HG03439 (cell line): ENCODE measurements around the gene LRRC59.
A peak's percentile ranks its signal among the peaks of the same experiment; 100 is the strongest.
"Not testable (repeated sequence)": the region's sequence is repeated elsewhere in the genome, so short reads cannot be mapped to it uniquely, and the experiment has no call there.

Experiments used
- ATAC-seq: cut with Tn5 transposase; IDR thresholded peaks from one replicate; pipeline ENCODE4 v1.9.1; 2021; ENCODE audit warnings: mild to moderate bottlenecking, moderate library complexity; ENCODE audit not compliant: unreplicated experiment

LRRC59 gene

DNA sequence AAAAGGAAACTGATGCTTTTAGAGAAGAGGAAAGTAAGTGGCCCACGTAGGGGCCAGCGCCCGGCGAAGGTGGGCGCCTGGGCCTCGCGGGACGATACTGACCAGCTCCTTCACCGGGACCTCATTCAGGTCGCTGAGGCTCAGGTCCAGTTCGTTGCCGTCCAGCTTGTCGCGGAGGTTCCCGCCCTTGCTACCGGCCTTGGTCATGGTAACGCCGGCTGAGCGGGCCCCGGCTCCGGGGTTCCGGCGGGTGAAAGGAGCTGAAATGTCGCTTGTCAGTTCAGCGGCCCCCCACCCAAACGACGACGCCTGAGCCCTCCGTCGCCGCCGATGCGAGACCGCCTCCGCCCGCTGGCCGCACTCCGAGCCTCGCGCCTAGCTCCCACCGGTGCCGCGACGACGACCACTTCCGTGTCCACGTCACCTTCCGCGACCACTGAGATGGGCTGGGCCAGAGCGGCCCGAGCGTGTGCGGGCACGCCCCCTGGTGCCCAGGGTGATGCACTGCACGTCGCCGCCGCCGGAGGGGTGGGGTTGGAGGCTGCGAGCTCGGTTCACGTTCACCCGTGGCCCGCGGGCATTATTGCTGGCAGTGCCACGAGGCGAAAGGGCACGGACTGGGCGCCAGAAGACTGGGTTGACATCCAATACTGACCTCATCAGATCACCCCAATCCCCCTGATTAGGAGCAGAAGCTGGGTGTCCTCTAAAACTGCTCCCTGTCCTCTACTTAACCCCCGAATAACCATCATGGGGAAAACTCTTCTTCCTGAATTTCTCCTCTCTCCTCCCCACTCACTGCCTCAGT, at the start of gene LRRC59:
TSS of gene LRRC59 (minus strand) at position 413 of the 808 bp plus-strand sequence. CDS start at position 207, 206 bp downstream.
- peak; percentile 95 for ATAC-seq

GRCh38 chr17:50445730-50446325, 48.5 kb upstream of the LRRC59 start:
- ATAC-seq: no peak

GRCh38 chr17:50444841-50445715, 47.8 kb upstream of the LRRC59 start:
- no peak for ATAC-seq

GRCh38 chr17:50443505-50443974, 46.2 kb upstream of the LRRC59 start:
- no peak for ATAC-seq

- ATAC-seq: no peak
Measured at GRCh38 chr17:50440838-50441829, 43.8 kb upstream of the LRRC59 start.

GRCh38 chr17:50440172-50440837, 43.0 kb upstream of the LRRC59 start:
- no peak for ATAC-seq

DNA sequence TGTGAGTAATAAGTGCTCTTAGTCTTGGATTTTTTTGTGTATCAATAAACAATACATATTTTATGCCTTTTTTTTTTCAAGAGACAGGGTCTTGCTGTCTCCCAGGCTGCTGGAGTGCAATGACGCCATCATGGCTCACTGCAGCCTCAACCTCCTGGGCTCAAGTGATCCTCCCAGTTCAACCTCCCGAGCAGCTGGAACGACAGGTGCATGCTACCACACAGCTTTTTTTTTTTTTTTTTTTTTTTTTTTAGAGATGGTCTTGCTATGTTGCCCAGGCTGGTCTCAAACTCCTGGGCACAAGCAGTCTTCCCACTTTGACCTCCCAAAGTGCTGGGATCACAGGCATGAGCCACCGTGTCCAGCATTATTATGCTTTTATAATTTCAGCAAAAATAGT, 41.7 kb upstream of the LRRC59 start:
- ATAC-seq: no peak

DNA sequence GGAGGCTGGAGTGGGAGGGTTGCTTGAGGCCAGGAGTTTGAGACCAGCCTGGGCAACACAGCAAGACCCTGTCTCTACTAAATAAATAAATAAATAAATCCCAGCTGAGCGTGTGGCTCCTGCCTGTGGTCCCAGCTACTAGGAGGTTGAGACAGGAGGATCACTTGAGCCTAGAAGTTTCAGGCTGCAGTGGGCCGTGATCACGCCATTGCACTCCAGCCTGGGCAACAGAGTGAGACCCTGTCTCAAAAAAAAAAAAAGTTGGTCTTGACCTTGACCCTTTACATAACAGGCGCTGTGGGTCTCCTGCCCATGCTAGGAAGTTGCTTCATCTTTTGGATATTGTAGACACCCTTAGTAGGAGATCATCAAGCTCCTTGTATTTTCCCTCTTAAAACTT, 40.1 kb upstream of the LRRC59 start:
- ATAC-seq: no peak

GRCh38 chr17:50432125-50432762, 34.9 kb upstream of the LRRC59 start:
- ATAC-seq: no peak

- no peak for ATAC-seq
Measured at GRCh38 chr17:50430821-50431618, 33.7 kb upstream of the LRRC59 start.

GRCh38 chr17:50429793-50430192, 32.5 kb upstream of the LRRC59 start:
- ATAC-seq: no peak

DNA sequence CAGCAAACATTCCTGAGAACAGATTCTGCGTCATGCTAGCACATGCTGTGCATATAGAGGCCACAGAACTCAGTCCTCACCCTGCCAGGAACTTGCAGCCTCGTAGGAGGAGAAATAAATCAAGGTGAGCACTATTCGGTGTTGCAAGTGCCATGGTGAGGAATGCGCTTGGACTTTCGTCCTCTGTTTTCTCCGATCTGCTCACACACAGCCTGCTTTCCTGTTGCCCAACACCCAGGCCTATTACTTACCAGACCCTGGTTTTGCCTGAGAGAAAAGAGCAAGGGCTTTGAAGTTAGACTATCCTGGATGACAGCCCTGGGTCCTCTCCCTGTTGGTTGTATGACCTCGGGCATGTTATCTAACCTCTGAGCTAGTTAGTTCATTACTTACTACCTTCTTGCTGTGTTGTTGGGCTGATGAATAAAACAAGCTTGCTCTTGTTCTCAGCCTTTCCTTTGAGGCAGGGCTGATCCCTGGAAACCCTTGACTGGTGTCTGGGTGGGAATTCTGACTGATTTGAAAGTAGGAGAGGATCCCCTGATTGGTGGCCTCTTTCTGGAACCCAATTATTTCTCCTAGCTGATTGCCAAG, 31.6 kb upstream of the LRRC59 start:
- no peak for ATAC-seq

DNA sequence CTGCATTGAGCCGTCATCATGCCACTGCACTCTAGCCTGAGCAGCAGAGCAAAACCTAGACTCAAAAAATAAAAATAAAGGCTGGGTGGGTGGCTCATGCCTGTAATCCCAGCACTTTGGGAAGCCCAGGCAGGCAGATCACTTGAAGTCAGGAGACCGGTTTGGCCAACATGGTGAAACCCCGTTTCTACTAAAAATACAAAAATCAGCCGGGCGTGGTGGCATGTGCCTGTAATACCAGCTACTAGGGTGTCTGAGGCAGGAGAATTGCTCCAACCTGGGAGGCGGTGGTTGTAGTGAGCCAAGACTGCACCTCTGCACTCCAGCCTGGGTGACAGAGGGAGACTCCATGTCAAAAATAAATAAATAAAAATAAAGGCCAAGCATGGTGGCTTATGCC, 30.8 kb upstream of the LRRC59 start:
- ATAC-seq: not testable (repeated sequence)

DNA sequence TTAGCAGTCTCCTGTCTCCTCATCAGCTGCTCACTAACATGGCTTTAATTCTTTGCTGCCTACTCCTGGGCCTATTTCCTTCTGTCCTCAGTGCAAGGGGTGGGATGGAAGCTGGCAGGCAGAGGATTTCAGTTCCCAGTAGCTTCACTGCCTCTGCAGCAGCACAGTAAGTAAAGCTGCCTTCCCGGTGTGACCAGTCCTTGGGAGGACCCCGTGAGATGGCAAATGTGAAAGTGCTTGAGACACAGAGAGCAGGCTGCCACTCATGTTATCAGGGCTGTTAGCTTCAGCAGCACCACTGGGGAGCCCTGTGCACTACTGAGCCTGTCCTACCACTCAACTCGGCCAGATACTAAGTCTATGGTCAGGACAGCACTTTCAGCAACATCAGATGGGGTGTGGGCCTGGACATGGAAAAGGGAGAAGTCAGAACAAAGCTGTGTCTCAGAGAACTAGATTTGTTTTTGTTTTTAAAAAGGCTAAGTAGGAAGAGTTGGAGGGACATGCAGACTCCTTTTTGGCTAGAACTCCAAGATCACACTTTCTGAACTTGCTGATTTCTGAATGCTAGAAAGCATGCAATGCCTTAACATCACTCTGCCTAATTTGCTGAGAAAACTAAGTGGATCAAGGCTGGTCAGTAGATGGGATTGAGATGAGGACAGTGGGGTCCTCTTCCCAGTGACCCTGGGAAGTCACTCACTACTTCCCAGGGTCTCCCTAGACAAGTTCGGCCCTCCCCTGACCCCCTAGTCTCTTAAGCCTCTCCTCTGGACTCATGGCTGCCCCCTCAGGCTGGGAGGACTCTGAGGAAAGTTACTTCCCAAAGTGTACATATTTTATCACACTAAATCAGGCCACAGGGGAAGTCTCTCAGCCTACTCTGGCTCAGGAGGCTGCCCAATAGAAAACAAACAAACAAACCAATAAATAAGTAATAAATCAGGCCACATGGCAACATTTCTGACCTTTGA, 29.8 kb upstream of the LRRC59 start:
- no peak for ATAC-seq

GRCh38 chr17:50426472-50426782, 29.1 kb upstream of the LRRC59 start:
- no peak for ATAC-seq

- peak; percentile 60 for ATAC-seq
Measured at GRCh38 chr17:50425682-50426471, 28.6 kb upstream of the LRRC59 start, which contains the start of gene ACSF2. Gene ACSF2 (plus strand): TSS chr17:50426218. CDS start chr17:50426262, 44 bp downstream.
